KOPT-K1 (cell line): ENCODE data around the gene GPS1.

Experiments used
- H3K27ac ChIP-seq: fragments of 200-600 bp; sonication (generic); 2 replicates; pipeline ENCODE4 v1.5.1; 2016; ENCODE audit warnings: antibody characterized with exemption, mild to moderate bottlenecking, low read depth, low read length; ENCODE audit not compliant: poor library complexity, severe bottlenecking
- H3K36me3 ChIP-seq: fragments of 200-600 bp; sonication (generic); 2 replicates; pipeline ENCODE4 v1.5.1; 2017; ENCODE audit warnings: antibody characterized with exemption, mild to moderate bottlenecking, low read length, moderate library complexity; ENCODE audit not compliant: insufficient read depth
- H3K9me3 ChIP-seq: fragments of 200-600 bp; sonication (generic); 2 replicates; pipeline ENCODE4 v1.5.1; 2017; ENCODE audit warnings: antibody characterized with exemption, low read length, mild to moderate bottlenecking; ENCODE audit not compliant: insufficient read depth, poor library complexity, severe bottlenecking

Gene GPS1

DNA sequence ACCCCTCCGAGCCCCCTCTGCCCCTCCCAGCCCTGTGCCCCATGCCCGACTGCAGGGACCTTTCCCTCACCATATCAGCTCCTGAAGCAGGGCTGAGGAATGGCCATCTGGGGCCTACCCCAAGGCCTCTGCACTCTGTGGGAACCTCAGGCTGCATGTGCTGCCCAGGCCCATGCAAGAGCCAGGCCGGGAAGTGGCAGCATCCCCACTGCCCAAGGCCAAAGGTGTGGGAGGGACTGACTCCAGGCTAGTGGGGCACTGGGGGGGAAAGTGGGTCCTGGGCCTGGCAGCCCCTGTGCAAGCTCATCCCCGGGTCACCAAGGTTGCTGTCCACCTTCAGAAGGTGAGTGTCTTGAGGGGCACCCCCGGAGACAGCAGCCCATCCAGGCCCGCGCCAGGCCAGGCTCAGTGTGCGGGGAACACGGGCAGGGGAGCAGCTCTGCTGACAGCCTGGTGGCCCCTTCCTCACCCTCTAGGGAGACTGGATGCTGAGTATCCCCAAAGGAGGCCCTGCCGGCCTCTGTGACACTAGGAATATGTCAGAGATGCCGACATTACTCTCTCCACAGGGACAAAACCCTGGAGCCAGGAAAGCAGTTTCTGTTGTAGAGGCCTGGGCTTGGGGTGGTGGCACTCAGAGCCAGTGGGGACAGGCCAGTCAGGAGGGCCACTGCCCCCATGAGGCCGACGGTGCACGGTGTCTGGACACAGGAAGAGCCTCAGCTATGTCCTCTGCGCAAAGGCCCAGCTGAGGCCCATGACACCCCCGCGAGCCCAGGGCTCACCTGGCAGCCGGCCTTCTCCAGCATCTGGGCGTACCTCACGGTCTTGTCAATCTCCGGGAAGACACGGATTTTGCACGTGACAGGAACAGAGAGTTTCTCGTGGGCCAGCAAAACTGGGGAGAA is 10.6 kb downstream of the GPS1 start:
- no peak overlapping the region for H3K27ac ChIP-seq
- peaks cover 70% of the 10 kb centered on the region for H3K36me3 ChIP-seq
- H3K9me3 ChIP-seq, result no peaks in the 10 kb centered on the region

DNA sequence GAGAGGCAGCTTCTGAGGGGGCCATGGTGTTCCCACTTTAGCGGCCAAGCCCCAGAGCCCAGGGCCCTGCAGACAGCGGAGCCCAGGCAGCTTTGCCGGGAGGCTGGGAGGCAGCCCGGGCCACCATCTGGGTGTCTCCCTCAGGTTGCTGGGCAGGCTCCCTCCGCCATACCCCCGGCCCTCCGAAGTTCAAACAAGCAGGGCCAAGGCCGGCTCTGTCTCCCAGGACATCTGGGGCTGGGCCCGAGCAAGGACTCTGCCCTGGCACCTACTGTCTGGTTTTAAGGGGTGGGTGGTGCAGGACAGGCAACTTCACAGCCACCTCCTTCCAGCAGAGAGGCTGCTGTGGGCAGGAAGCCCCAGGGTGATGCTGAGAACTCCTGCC is 11.3 kb downstream of the GPS1 start:
- H3K27ac ChIP-seq, result no peak overlapping the region
- H3K36me3 ChIP-seq, result peaks cover 63% of the 10 kb centered on the region
- H3K9me3 ChIP-seq, result no peaks in the 10 kb centered on the region

DNA sequence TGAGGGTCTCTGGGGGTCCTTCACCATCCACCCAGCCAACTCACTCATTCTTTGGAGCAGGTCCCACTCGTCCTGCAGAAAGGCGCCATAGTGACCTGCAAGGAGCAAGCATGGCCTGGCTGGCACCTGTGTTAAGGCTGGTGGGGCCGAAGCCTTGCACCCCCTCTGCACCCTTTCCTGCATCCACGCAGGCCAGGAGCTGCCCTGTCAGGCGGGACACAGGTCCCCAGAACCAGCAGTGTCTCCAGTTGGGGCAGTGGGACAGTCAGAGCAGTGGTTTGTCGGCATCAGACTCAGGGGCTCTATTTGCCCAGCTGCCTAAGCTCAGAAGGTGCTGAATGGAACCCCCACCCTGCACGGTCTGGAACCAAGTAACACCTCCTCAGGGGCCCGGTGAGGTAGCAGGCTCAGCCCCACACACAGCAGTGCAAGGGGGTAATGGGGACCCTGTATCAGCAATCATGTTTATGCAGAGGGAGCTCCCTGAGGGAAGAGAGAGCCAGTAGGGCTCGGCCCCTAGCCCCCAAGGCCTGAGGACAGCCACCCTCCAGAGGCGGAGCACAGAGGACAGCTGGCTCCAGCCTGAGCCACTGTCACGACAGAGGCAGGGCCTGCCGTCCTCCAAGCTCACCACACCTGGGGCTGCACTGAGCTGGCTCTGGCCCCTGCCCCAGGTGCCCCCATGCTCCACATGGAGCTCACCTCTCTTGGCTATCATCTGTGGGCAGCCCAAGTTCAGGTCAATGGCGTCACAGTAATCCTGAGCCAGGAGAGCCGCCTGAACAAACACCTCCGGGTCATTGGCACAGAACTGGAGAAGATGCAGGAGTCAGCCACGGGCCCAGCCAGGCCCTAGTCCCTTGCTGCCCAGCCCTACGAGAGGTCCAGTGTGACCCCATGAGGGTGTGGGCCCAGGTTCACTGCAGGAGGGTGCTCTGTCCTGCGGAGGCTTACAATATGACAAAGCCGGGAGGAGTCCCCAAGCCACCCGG is 12.0 kb downstream of the GPS1 start:
- Histone ChIP-seq H3K36me3 (peaks cover 56% of the 10 kb centered on the region), H3K27ac (no peak overlapping the region), H3K9me3 (no peaks in the 10 kb centered on the region)

DNA sequence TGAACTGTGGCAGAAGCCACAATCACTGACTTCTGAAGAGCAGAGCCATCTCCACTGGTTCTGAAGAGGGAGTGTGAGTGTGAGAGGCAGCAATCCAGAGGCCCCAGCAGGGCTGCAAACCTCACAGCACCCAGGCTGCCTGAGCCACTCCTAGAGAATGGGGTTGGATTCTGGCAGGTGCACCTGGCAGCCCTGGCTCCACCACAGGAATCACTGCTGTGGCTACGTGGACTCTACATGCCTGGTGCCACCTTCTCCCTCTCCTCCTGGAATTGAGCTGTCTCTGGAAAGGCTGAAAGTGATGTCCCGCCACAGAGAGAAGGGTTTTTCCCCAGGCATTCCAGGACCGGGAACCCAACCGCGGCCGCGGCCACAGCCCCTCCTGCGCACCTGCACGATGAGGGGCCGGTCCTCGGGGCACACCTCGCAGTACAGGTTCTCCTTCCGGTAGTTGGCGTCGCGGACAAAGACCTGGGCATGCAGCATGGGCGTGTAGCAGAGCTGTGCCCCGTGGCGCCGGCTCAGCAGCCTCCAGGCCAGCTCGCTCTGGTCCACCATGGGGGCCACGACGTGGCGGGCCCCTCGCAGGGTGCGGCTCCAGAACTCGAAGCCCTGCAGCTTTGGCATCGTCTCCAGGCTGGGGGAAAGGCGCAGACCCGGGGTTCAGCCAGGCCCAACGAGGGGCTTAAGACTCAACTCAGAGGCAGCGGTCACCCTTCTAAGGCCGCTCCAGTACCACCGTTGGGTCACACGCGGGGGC is 12.9 kb downstream of the GPS1 start:
- Histone ChIP-seq H3K9me3 (no peaks in the 10 kb centered on the region), H3K27ac (peak overlapping the region; percentile 72), H3K36me3 (peaks cover 47% of the 10 kb centered on the region)

DNA sequence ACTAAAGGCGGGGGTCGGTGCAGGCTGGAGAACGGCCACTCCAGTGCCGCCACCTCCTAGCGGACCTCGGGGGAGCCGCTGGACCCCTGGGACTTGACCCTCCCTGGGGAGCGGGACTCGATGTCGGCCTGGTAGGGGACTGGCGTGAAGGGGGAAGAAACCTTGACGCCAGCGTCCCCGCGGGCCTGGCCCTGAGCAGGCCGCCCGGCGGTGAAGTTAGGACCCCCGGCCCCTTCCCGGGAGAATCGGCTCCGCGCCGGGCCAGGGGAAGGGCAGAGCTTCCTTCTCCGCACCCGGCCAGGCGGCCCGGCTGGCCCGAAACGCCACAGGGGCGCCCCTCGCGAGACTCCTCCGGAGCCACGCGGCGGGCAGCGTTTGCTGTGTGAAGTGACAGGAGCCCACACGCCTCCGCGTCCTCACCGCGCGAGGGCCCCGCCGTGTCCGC is 13.5 kb downstream of the GPS1 start:
- Histone ChIP-seq H3K9me3 (no peaks in the 10 kb centered on the region), H3K27ac (peak overlapping the region; percentile 72), H3K36me3 (peaks cover 41% of the 10 kb centered on the region)

DNA sequence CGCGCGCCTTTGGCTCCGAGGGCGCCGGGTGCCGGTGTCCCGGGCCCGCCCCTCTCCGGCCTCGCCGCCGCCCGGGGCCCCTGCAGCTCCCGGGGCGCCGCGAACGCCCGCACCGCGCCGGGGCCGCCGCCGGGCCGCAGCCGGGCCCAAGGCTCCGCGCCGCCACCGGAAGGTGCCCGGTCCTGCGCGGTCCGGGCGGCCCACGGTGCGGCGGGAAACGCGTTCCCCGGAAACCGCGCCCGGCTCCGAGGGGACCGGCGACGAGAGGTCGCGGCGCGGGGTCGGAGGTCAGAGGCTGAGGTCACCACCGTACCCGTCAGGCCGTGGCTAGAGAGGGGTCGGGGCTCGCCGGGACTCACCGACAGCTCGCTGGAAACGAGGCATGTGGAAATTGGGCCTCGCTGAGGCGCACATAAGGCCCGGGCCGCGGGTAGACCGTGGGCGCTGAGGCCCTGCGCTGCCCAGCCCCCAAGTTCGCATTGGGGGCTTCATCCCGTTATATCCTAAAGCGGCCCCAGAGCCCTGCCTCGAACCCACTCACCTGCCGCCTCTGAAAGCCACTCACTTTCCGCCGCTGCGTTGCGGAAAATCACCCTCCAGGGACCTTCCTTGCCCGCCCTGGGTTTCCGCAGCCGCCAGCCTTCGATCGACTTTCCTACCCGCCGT is 14.1 kb downstream of the GPS1 start, which contains the start of gene DUS1L:
TSS of gene DUS1L (minus strand) at position 167 of the 666 bp plus-strand sequence. CDS start 745 bp downstream, outside the sequence.
- Histone ChIP-seq H3K27ac (peak within 1 kb of the TSS; percentile 72), H3K9me3 (no peaks in the 10 kb centered on the region), H3K36me3 (peaks cover 36% of the 10 kb centered on the region)

DNA sequence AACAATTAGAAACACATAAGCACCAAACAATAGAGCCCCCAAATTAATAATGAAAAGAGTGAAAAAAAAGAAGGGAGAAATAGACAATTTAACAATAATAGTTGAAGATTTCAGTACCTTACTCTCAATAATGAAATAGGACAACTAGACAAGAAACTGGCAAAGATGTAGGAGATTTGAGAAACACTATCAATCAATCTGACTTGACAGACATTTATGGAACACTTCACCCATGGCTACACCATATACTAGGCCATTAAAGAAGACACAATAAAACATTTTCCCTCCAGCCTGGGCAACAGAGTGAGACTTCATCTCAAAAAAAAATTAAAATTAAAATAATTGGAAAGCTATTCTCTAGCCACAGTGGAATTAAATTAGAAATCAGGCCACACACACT is 18.9 kb downstream of the GPS1 start:
- Histone ChIP-seq H3K27ac (no peak overlapping the region), H3K9me3 (no peaks in the 10 kb centered on the region), H3K36me3 (no peaks in the 10 kb centered on the region)

DNA sequence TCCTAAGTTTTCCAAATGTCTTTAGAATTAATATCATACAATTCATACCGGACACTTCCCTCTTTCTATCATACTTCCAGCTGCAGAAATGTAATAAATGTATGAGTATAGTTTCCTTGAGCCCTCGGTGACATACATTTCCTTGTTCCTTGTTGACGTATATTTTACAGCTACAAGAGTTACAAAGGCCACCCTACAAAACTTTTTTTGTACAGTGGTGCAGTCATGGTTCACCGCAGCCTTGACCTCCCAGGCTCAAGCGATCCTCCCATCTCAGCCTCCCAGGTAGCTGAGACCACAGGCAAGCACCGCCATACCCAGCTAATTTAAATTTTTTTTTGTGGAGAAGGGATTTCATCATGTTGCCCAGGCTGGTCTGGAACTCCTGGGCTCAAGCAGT is 21.1 kb downstream of the GPS1 start:
- H3K9me3 ChIP-seq, result no peaks in the 10 kb centered on the region
- no peak overlapping the region for H3K27ac ChIP-seq
- peaks cover 13% of the 10 kb centered on the region for H3K36me3 ChIP-seq

DNA sequence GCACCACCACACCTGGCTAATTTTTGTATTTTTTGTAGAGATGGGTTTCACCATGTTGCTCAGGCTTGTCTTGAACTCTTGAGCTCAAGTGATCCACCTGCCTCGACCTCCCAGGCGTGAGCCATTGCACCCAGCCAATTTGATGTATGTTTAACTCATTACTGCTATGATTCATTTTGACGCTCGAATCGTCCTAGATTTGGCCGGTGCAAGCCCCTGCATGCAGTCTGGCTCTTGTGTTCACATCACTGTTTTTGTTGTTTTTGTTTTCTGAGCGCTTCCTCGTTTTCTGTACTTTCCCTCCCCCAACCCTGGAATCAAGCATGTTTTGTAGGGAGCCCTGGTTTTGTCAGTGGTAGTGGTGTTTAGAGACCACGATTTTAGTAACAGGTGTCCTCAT is 21.7 kb downstream of the GPS1 start:
- Histone ChIP-seq H3K36me3 (peaks cover 19% of the 10 kb centered on the region), H3K9me3 (no peaks in the 10 kb centered on the region), H3K27ac (no peak overlapping the region)

DNA sequence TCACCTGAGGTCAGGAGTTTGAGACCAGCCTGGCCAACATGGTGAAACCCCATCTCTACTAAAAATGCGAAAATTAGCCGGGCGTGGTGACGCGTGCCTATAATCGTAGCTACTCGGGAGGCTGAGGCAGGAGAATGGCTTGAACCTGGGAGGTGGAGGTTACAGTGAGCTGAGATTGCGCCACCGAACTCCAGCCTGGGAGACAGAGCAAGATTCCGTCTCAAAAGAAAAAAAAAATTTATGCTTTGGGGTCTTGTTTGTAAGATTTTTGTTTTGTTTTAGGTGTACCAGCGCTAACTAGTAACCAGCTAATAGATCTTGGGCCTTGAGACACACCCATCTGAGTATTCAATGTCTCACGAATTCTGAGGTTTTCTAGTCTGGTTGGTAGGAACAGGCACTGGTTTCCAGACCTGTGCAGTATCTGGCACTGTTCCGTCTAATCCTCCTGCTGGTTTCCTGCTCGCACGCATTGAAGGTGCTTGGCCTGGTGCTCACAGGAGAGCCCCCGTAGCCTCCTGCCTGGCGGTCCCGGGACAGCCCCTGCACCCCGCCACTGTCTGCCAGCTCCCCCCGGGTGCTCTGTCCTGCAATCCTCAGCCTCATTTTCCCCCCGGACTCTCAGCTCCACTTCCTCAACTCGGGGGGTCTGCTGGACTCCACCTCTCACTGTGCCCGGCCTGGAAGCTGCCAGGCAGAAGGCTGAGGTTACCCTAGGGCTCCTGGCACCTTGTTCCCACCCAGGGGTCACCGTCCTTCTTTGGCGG is 24.5 kb downstream of the GPS1 start:
- Histone ChIP-seq H3K9me3 (no peaks in the 10 kb centered on the region), H3K36me3 (peaks cover 45% of the 10 kb centered on the region), H3K27ac (no peak overlapping the region)

DNA sequence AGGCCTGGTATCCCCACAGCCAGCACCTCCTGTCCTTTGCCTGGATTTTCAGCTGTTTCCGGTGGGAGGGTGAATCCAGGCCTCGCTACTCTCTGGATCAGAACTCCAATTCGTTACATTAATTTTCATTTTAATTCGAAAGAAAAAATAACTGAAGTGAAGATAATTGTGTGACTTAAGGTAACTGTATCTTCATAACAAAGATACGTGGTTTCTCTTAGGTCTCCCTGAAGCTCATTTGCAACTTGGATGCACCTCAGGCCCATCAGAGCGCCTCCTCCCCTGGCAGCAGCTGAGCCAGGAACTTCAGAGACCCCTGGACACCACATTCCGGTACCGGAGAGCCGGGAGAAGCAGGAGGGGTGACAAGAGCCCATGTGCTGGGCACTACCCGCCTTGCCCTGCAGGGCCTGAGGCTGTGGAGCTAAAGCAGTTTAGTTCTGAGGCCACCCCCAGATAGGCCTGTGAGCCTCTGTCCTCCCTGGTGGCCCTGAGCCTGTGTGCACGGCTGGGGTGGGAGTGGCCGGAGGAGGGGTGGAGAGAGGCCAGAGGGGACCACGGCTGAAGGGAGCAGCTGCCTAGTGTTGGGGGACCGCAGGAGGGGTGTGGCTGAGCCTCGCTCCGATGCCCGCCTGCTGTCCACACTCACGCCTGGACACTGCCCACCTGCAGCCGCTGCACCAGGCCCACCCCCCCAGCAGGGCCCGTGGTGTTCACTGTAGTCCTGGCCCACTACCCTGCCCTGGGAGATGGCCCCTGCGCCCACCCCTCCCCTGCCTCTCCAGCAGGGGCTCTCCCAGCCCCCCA is 25.3 kb downstream of the GPS1 start:
- Histone ChIP-seq H3K27ac (no peak overlapping the region), H3K36me3 (peaks cover 53% of the 10 kb centered on the region), H3K9me3 (no peaks in the 10 kb centered on the region)

DNA sequence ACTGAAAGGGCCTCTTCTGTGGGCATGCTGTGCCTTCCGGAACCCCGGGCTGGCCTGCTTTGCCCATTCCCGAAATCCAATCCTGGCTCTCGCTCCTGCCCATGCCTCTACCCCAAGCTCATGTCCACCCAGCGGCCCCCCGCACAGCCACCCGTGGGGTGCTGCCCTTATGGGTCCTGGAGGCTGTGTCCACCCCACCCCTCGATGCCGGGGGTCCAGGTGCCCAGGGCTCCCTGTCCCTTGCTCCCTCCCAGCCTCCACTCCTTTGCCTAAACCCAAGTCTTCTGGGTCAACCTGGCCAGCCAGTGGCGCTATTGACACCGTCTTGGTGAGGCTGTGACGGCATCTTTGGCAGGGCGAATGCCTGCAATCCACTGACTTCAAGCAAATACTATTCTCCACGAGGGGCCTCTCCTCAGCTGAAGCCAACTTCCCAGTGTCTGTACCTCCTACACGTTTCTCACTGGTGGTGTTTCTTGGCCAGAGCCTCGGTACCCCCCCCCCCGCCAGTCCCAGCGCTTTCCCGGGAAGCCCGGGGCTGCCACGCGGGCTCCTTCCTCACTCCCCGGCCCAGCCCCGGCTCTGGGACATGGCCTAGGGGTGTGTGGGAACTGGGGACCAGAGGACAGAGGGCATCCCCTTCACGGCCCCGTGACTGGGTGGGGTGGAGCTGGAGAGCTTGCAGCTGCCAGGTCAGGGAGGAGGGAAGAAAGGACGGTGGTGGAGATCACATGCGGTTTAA is 26.1 kb downstream of the GPS1 start:
- H3K27ac ChIP-seq, result no peak overlapping the region
- peaks cover 61% of the 10 kb centered on the region for H3K36me3 ChIP-seq
- no peaks in the 10 kb centered on the region for H3K9me3 ChIP-seq
